Measurements from ENCODE around the gene DUSP10.

The DUSP10 gene

DNA sequence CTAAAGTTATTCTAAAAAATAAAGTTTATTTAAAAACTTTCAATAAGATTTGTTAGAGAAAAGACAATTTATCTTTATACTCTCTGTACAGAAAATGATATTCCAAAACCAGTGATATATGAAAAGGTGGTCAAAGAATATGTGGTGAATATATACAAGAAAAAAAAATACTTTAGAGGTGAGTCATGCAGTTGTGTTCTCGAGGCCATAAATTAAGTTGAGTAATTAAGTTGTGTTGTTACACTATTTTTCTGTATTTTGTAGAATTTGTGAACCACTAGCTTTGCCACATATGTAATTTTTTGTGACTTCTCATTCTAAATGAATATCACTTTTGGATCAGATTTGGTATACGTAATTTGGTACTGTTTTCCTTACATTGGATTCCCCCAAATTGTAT lies 23.6 kb upstream of the DUSP10 start:
- DNase-seq (ENCODE audit: low read depth): no peak

DNA sequence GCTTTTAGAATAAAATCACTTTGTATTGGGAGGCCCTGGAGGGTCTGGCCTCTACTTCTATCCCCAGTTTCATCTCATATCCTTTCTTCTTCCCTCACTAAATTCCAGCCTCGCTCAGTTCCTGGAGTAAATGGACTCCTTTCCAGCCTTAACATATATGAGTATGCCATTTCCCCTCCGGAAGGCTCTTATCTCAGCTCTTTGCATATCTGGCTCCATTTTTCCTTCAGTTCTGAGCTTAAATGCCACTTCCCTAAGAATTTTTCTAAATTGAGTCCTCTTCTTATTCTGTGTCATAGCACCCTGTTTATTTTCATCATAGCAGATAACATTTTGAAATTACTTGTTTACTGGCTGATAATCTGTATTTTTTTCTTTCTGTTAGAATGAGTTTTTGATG lies 20.2 kb upstream of the DUSP10 start:
- no peak for DNase-seq (ENCODE audit: low read depth)

DNA sequence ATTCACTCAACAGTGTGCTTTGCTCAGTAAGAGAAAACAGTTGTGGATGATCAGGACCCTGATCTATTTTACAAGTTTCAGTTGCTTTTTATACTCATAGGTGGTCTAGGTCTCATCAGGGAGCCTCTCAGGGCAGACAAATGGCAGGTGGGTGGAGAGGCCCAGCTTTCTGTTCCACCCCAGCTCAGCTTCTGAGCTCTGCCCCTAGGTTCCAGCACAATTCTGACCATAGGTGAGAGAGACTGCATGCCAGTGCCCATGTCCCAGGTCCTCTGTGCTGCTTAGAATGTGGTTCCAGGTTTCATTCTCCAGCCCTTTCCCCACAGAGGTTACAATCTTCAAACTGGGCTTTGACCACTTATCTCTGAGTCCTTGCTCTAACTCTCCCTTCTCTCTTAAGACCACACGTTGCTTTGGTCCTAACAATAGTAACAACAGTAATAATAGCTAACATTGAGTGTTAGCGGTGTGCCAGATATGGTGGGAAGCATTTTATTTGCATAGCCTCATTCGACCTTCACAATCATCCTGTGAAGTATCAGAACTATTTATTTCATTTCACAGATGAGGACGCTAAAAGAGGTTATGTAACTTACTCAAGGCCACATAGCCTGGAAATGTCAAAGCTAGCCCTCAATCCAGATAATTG lies 19.6 kb upstream of the DUSP10 start:
- DNase-seq (ENCODE audit: low read depth): no peak

DNA sequence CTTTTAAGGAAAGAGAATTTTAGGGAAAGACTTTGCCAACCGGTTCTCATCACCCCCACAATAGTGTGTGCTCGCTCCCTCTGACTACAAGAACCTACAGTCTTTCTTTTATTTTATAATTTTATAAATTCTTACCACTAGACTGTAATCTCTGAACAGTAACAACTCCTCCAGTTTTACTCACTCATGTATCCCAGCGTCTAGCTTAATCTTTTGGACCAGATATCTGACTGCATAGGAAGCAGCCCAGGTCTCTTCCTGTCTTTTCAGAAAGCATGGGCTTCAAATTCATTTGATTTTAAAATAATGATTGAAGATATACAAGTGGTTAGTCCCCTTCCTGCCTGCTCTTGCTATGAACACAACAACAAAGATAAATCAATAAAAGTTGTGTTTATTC lies 19.0 kb upstream of the DUSP10 start:
- DNase-seq (ENCODE audit: low read depth): no peak

GRCh38 chr1:221759436-221759835 lies 17.5 kb upstream of the DUSP10 start:
- DNase-seq (ENCODE audit: low read depth): no peak

DNA sequence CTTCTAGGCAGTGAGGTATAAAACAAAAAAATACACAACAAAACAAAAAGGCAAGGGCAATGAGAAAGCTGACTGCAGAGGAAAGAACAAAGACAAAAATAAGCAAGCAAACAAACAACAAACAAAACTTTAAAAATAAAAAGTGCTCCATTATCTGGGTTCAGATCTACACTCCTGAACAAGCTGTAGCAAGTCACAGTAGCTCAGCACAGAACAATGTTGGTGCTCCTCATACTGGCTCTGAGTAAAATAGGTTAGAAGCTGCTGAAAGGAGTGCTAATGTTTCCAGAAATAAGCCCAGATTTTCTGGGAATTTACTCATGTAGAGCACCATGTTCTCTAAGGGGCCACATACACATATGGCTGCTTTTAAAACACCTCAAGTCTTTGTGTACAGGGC lies 16.6 kb upstream of the DUSP10 start:
- DNase-seq (ENCODE audit: low read depth): no peak

DNA sequence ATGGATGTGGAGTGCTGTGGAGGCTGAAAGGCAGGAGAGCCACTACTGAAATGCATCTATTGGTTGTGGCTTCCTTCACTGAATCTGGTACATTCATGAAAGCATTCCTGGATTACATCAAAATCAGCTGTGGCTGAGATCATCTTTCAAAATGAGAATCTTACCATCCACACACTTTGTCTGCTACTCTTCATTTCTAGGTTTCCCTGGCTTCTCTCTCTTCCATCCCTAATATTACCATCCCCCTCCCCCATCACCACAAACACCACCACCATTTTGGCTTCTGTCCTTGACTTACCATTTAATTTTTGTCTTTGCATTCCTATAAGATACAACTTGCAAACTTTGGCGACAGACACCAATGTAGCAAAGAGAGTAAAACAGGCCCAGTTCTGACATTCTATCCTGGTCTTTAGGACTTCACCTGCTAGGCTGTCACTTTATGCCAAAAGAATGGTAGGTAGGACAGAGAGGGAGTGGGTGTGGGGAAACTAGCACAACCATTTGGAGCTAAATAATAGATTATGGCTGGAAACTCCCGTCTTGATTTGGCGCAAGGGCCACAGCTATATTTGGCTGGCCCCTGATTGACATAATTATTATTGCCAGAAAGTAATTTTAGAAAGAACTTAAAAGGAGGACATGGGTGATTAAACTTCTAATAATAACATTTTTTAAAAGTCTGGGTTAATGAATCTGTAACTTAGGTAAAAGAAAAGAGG lies 15.1 kb upstream of the DUSP10 start:
- no peak for DNase-seq (ENCODE audit: low read depth)

- no peak for DNase-seq (ENCODE audit: low read depth)
Observed at GRCh38 chr1:221753828-221754188, 11.9 kb upstream of the DUSP10 start.

- no peak for DNase-seq (ENCODE audit: low read depth)
Observed at GRCh38 chr1:221751226-221751887, 9.5 kb upstream of the DUSP10 start.

DNA sequence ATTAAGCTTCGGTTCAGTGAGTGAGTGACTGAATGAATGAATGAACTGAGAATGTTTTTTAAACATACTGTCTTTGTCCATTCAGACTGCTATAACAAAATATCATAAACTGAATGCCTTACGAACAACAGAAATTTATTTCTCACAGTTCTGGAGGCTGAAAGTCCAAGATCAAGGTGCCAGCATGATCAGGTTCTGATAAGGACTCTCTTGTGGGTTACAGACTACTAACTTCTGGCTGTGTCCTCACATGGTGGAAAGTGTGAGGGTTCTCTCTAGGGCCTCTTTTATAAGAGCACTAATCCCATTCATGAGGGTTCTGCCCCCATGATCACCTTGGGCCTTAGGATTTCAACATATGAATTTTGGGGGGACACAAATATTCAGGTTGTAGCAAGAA lies 7.1 kb upstream of the DUSP10 start:
- no peak for DNase-seq (ENCODE audit: low read depth)

DNA sequence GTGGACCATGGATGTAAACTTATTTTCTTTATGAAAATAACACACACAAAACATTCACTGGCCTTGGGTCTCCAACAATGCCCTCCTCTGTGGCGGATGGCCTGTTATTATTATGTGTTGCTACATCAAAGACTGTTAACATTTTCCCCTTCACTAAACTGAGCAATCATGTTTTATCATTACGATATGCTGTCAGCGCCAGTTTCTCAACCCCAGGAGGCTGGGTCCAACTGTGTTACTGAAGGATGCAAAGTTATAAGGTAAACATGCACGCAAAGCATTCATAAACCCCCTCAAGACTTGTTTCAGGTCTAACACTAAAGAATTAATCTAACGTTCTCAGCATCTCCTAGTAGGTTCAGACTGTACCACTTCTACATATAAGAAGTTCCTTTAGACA lies 6.0 kb upstream of the DUSP10 start:
- no peak for DNase-seq (ENCODE audit: low read depth)

DNA sequence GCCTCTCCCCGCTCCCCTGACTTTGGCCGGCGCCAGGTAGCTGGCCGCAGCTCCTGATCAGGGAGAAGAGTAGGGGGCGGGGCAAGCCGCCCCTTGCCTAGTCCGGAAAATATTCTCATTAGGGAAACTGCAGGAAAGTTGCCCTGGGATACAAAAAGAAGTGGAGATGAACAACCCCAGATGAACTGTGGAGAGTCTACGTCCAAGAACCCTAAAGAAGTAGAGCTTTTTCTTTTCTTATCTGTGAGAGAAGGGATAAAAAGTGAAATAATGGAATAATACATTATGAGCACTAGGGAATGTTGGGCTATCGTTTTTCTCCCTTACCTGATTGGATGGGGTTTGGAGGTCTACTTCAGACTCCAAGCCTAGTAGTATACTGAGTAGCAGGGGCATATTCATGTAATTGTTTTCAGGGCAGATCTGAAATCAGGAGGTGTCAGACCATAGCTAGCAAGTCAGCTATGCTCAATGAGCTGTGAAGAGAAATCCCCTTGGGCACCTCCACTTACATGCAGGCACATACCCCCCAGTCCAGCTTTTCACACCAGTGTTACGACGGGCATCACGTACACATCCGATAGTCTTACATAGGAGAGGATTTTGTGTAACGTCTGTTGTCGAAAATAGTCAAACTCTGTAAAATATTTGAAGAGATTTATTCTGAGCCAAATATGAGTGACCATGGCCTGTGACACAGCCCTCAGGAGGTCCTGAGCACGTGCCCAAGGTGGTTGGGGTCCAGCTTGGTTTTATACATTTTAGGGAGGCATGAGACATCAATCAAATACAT lies 1.7 kb upstream of the DUSP10 start:
- DNase-seq (ENCODE audit: low read depth): no peak

- peak; percentile 79 for DNase-seq (ENCODE audit: low read depth)
Observed at GRCh38 chr1:221742555-221743415, 896 bp upstream of the DUSP10 start.

GRCh38 chr1:221740993-221741702 lies 741 bp downstream of the DUSP10 start:
- no peak for DNase-seq (ENCODE audit: low read depth)

GRCh38 chr1:221740369-221740992 lies 1.4 kb downstream of the DUSP10 start:
- no peak for DNase-seq (ENCODE audit: low read depth)

DNA sequence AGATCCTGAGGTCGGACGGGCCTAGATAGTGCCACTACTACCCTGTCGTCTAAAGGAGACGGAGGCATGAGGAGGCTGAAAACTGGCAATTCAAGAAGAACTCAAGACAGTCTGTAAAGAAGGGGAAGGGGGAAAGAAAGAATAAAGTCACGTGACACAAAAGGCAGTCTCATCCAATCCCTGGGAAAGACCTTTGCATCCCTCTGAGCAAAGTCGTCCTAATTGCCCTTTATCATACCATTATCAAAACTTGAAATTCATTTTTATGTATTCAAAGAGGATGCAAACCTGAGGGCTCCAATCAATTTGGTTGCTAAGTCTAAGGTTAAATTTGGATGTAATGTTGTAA lies 2.2 kb downstream of the DUSP10 start:
- DNase-seq (ENCODE audit: low read depth): no peak

- DNase-seq (ENCODE audit: low read depth): no peak
Observed at GRCh38 chr1:221739018-221739676, 2.7 kb downstream of the DUSP10 start.

GRCh38 chr1:221736714-221737113 lies 5.2 kb downstream of the DUSP10 start:
- DNase-seq (ENCODE audit: low read depth): no peak

- DNase-seq (ENCODE audit: low read depth): no peak
Observed at GRCh38 chr1:221735999-221736398, 5.9 kb downstream of the DUSP10 start.

GRCh38 chr1:221734187-221734586 lies 7.7 kb downstream of the DUSP10 start:
- no peak for DNase-seq (ENCODE audit: low read depth)

Data from fibroblast of the conjunctiva (primary cell).